Effector CD8-positive, alpha-beta T cell (primary cell): ENCODE results near the gene OGFRL1.

Experiments used
- DNase-seq: peaks from one replicate; lab custom pipeline; 2025; lab: John Stamatoyannopoulos, UW

OGFRL1 gene

GRCh38 chr6:71333697-71334096 is 45.1 kb downstream of the OGFRL1 start:
- DNase-seq, result no peak

- DNase-seq, result no peak
These were observed 46.2 kb downstream of the OGFRL1 start for GRCh38 chr6:71334768-71335167.

- no peak for DNase-seq
These were observed 46.9 kb downstream of the OGFRL1 start for GRCh38 chr6:71335544-71335943.

GRCh38 chr6:71336901-71337300 is 48.3 kb downstream of the OGFRL1 start:
- no peak for DNase-seq

- no peak for DNase-seq
These were observed 50.1 kb downstream of the OGFRL1 start for GRCh38 chr6:71338540-71339316.

- no peak for DNase-seq
These were observed 54.2 kb downstream of the OGFRL1 start for GRCh38 chr6:71342772-71343171.

- no peak for DNase-seq
These were observed 57.1 kb downstream of the OGFRL1 start for GRCh38 chr6:71345476-71346333.

- no peak for DNase-seq
These were observed 57.7 kb downstream of the OGFRL1 start for GRCh38 chr6:71346334-71346694.

- no peak for DNase-seq
These were observed 58.5 kb downstream of the OGFRL1 start for GRCh38 chr6:71347119-71347518.

- DNase-seq, result no peak
These were observed 60.8 kb downstream of the OGFRL1 start for GRCh38 chr6:71349395-71349794.

GRCh38 chr6:71349976-71350615 is 61.5 kb downstream of the OGFRL1 start:
- no peak for DNase-seq

- no peak for DNase-seq
These were observed 62.6 kb downstream of the OGFRL1 start for GRCh38 chr6:71351190-71351589.
